K562 (cell line): ENCODE results near the gene WDR70. TPM values are rescaled to one million over a fixed set of nuclear protein-coding genes. Genes with fewer than 3 reads are reported as not detected.

Source experiments
- ATAC-seq: fragments of 200-7000 bp; cut with Tn5 transposase; 3 replicates; pipeline ENCODE4 v1.9.1; 2020; ENCODE audit warnings: moderate library complexity
- BruUV-seq: library from RNA; stranded (reverse); fragments of 400-500 nt; replicated peaks from 2 replicates; lab custom pipeline; 2021; lab: Mats Ljungman, UMichigan
- CTCF ChIA-PET: fragments of 300-600 bp; formaldehyde crosslinking; extraction: SDS; loops from one replicate; lab custom pipeline; 2021; ENCODE audit warnings: low intra/inter-chr PET ratio; lab: Yijun Ruan, JAX
- POLR2A ChIA-PET: fragments of 300-600, 350-650 bp; sonication (Branson Sonifier 250); formaldehyde crosslinking; extraction: SDS; loops from one replicate; lab custom pipeline; 2021; ENCODE audit warnings: antibody characterized with exemption, inconsistent platforms; lab: Yijun Ruan, JAX
- DNase-seq, 4 experiments: peaks; one replicate each; pipeline versions ENCODE4 v3.0.0 to v3.0.0-alpha.2; 2011 to 2018; ENCODE audit warnings: low spot score in 3 of 4, mixed read lengths in 3 of 4; ENCODE audit errors: extremely low read depth in 1 of 4
- FAIRE-seq: peaks from 2 replicates; lab custom pipeline; 2011; peaks lifted over from hg19 to GRCh38; lab: Jason Lieb, UNC
- H2AFZ ChIP-seq: 2 replicates; pipeline ENCODE4 v1.6.0; 2011; ENCODE audit warnings: low read depth, low read length, control low read depth, inconsistent platforms
- H3K27ac ChIP-seq: fragments of 200-600 bp; 3 replicates; pipeline ENCODE4 v1.8.0; 2011; ENCODE audit warnings: low read depth, mild to moderate bottlenecking, control low read depth, inconsistent platforms, low read length, moderate library complexity, mixed read lengths; ENCODE audit errors: extremely low read depth
- H3K27me3 ChIP-seq, 2 experiments: fragments of 300-600 bp in 1 of 2; 2 replicates in 1 of 2; 3 replicates in 1 of 2; pipeline versions ENCODE4 v1.6.0 to v1.8.0; 2011; ENCODE audit warnings: inconsistent platforms in 2 of 2, low read length in 2 of 2, mild to moderate bottlenecking in 1 of 2, mixed read lengths in 1 of 2, moderate library complexity in 1 of 2; ENCODE audit not compliant: control insufficient read depth in 2 of 2, insufficient read depth in 2 of 2
- H3K36me3 ChIP-seq: fragments of 300-600 bp; 3 replicates; pipeline ENCODE4 v1.8.0; 2011; ENCODE audit warnings: mild to moderate bottlenecking, low read length, inconsistent platforms; ENCODE audit not compliant: control insufficient read depth, insufficient read depth
- H3K4me1 ChIP-seq, 2 experiments: fragments of 200-600 bp in 1 of 2; replicated peaks in 1 of 2; 2 replicates in 1 of 2; 3 replicates in 1 of 2; pipeline versions ENCODE4 v1.5.1 to v1.8.0; 2011; ENCODE audit warnings: inconsistent platforms in 2 of 2, low read length in 2 of 2, mild to moderate bottlenecking in 1 of 2, mixed read lengths in 1 of 2, moderate library complexity in 1 of 2; ENCODE audit not compliant: control insufficient read depth in 2 of 2, insufficient read depth in 2 of 2
- H3K4me2 ChIP-seq: 2 replicates; pipeline ENCODE4 v1.6.1; 2011; ENCODE audit warnings: low read length, control low read depth, inconsistent platforms, mixed read lengths; ENCODE audit not compliant: insufficient read depth
- H3K4me3 ChIP-seq: fragments of 200-600 bp; sonication (generic), shearing (Covaris generic); 2 replicates; pipeline ENCODE4 v1.5.1; 2016; ENCODE audit warnings: control low read depth, inconsistent platforms
- H3K79me2 ChIP-seq: fragments of 200-600 bp; 3 replicates; pipeline ENCODE4 v1.8.0; 2011; ENCODE audit warnings: low read length, inconsistent platforms; ENCODE audit not compliant: control insufficient read depth, insufficient read depth
- H3K9ac ChIP-seq, 2 experiments: 2 replicates each; pipeline versions ENCODE4 v1.6.0 to v1.6.1; 2011; ENCODE audit warnings: low read depth in 2 of 2, low read length in 2 of 2, control low read depth in 1 of 2, inconsistent platforms in 1 of 2, mild to moderate bottlenecking in 1 of 2, mixed read lengths in 1 of 2; ENCODE audit not compliant: insufficient read depth in 1 of 2
- H3K9me1 ChIP-seq: one replicate; pipeline ENCODE4 v1.6.0; 2011; ENCODE audit warnings: inconsistent platforms, mild to moderate bottlenecking, low read length, moderate library complexity; ENCODE audit not compliant: control insufficient read depth, insufficient read depth
- H3K9me3 ChIP-seq: replicated peaks from 2 replicates; pipeline ENCODE4 v1.5.1; 2011; ENCODE audit warnings: low read depth, low read length, inconsistent platforms; ENCODE audit not compliant: control insufficient read depth, insufficient read depth
- H4K20me1 ChIP-seq: replicated peaks from 2 replicates; pipeline ENCODE4 v1.6.1; 2011; ENCODE audit warnings: low read length, inconsistent platforms, mixed read lengths; ENCODE audit not compliant: control insufficient read depth, insufficient read depth
- C11orf30 ChIP-seq: fragments of 450-650 bp; IDR thresholded peaks from 2 replicates; pipeline ENCODE4 v1.6.1; 2016; ENCODE audit warnings: low read depth, mild to moderate bottlenecking
- KLF6 ChIP-seq: fragments of 250-450 bp; sonication (Bioruptor Pico); IDR thresholded peaks from 2 replicates; pipeline ENCODE4 v1.4.0; 2020; ENCODE audit warnings: mild to moderate bottlenecking, moderate library complexity, borderline replicate concordance
- MAFF ChIP-seq: IDR thresholded peaks from 2 replicates; pipeline ENCODE4 v1.6.1; 2012; ENCODE audit warnings: low read length, improper control_type of control experiment
- MAFG ChIP-seq: fragments of 450-650 bp; conservative IDR thresholded peaks from 2 replicates; pipeline ENCODE4 v1.6.1; 2016; ENCODE audit warnings: missing genetic modification characterization, missing compliant biosample characterization
- MAFK ChIP-seq: IDR thresholded peaks from 2 replicates; pipeline ENCODE4 v1.6.1; 2011; ENCODE audit warnings: low read length, improper control_type of control experiment
- ZNF316 ChIP-seq: fragments of 450-650 bp; IDR thresholded peaks from 2 replicates; pipeline ENCODE4 v1.6.1; 2016
- ZNF785 ChIP-seq: fragments of 250-450 bp; sonication (Bioruptor Pico); IDR thresholded peaks from 2 replicates; pipeline ENCODE4 v1.4.0; 2020; ENCODE audit warnings: mild to moderate bottlenecking
- WGBS: fragments of 100-300 bp; shearing (Covaris generic); methylation state at CpG from one replicate; pipeline ENCODE4 v1.1.6; 2016; ENCODE audit warnings: low coverage, mixed read lengths; ENCODE audit not compliant: insufficient coverage; ENCODE audit errors: missing lambda C conversion rate; 5-methylcytosine and 5-hydroxymethylcytosine counted together
- in situ Hi-C: fragments of 300-500 bp; cut with MboI; formaldehyde crosslinking; loops from 4 replicates; pipeline ENCODE4 v1.15.0; 2018; ENCODE audit warnings: inconsistent platforms, mixed read lengths
- intact Hi-C: fragments of 100-400 bp; cut with micrococcal nuclease; formaldehyde crosslinking; loops from 2 replicates; pipeline ENCODE4 v1.14.2; 2022
- polyA plus RNA-seq, 8 experiments: library from polyadenylated mRNA; depleted of rRNA in 4 of 8; stranded (reverse) in 5 of 8; unstranded in 3 of 8; fragments of >200 nt; fragmentation: Nextera tagmentation in 2 of 8; fragmentation: Illumina TruSeq in 1 of 8; extraction: Ambion mirVana in 2 of 8; extraction: Trizol in 1 of 8; gene quantifications; 2 replicates each; pipeline versions ENCODE4 v1.2.1 to v1.2.3, GENCODE V29; 2011 to 2014; ENCODE audit warnings: inconsistent platforms in 1 of 8, missing spikeins in 1 of 8
- total RNA-seq, 7 experiments: library from RNA; depleted of rRNA in 6 of 7; stranded (reverse); fragments of >200 nt in 6 of 7; fragmentation: Illumina TruSeq in 2 of 7; extraction: Trizol in 2 of 7; gene quantifications; 2 replicates each; pipeline versions ENCODE4 v1.2.1 to v1.2.3, GENCODE V29; 2011 to 2021; ENCODE audit warnings: low replicate concordance in 1 of 7

WDR70 gene
- total and polyA plus RNA-seq, 9 of the 15 experiments (the other 6 are each of a cell fraction or from before 2014, with no cell fraction given): 16.8 to 46.6 (median 38.8) TPM

DNA sequence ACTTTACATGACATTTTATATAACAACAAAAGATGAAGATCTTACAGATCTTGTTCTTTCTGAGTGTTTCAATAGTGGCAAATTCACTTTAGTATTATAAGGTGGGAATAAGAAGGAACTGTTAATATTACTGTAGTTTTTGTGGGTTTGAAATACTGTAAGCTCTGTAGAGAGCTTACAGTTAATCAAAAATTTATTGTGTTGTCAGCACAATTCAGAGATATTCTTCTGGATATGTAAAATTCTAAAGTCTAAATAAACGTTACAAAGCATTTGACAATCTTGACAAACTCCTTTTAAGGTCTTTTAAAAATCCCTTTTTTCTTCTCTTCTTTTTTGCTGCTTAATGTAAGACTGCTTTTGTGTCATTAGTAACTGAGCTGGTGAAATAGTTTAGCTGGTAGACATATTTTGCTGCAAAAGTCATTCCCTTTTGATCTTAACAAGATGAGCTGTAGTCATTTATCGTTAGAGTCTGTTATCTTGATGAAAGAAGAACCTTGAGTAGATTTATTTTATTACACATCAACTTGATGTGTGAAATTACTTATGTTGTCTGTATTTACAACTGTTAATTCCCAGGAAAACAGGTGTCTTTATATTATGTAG, 186.0 kb downstream of the WDR70 start:
- in situ Hi-C loops (no loop called here), intact Hi-C loops (no loop called here)
- BruUV-seq: no TSS peak
- POLR2A ChIA-PET: interaction anchor here (1.3 kb wide), 1 partner anchor 9 kb away, joined by 5 read pairs; no protein-coding TSS in a partner anchor
- no peaks in the 10 kb centered on the region for H3K27me3 ChIP-seq
- H3K4me2 ChIP-seq: no peak overlapping the region
- no peak overlapping the region for H3K27ac ChIP-seq
- H2AFZ ChIP-seq: no peak overlapping the region
- no peak overlapping the region for H3K9ac ChIP-seq
- no peaks in the 10 kb centered on the region for H3K9me1 ChIP-seq
- no peak for FAIRE-seq
- H4K20me1 ChIP-seq: no peaks in the 10 kb centered on the region
- H3K79me2 ChIP-seq: no peaks in the 10 kb centered on the region
- WGBS: 43% methylated on average over 2 of the region's 2 CpGs
- peak; percentile 85 for TF ChIP-seq C11orf30
- TF ChIP-seq KLF6 (CRISPR knock-in tag): no peak
- peak; percentile 81 for TF ChIP-seq MAFG
- peak; percentile 95 for TF ChIP-seq ZNF316
- peak; percentile 85 for TF ChIP-seq MAFF
- TF ChIP-seq MAFK: peak; percentile 85
- TF ChIP-seq ZNF785 (CRISPR knock-in tag): no peak
- TF ChIP-seq, all 486 proteins: peak for 5
- no peaks in the 10 kb centered on the region for H3K9me3 ChIP-seq
- DNase-seq (no peak), ATAC-seq (no peak)
- CTCF ChIA-PET: no interaction called here
- H3K4me3 ChIP-seq: no peak overlapping the region
- peaks cover 0 to 4% of the 10 kb centered on the region in 2 experiments; a peak in 1 of 5 replicates for H3K4me1 ChIP-seq
- no peaks in the 10 kb centered on the region for H3K36me3 ChIP-seq
